IPS-NIHi7 (cell line): Measurements from ENCODE around the gene CDK19.
"Not testable (repeated sequence)": the region's sequence is repeated elsewhere in the genome, so short reads cannot be mapped to it uniquely, and the experiment has no call there.

Experiments used
- DNase-seq: peaks from one replicate; pipeline ENCODE4 v3.0.0; 2012; ENCODE audit warnings: mixed read lengths; ENCODE audit errors: extremely low spot score

Gene CDK19

DNA sequence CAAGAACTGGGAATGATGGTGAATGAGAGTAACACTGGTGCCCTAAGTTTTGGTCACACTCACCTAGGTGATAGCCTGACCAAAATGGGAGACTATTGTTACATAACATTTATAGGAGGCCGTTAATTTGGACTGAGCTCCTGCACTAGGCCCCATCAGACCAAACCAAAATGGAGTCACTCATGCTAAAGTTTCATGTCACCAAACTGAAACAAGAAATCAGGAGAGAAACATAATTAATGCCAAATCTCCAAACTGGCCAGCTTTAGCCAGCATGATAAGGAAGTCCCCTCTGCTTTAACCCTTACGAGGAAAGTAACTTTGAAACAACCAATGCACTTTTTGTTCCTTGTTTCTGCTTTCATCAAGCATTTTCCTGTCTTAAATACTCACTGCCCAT is 227.9 kb downstream of the CDK19 start:
- no peak for DNase-seq

DNA sequence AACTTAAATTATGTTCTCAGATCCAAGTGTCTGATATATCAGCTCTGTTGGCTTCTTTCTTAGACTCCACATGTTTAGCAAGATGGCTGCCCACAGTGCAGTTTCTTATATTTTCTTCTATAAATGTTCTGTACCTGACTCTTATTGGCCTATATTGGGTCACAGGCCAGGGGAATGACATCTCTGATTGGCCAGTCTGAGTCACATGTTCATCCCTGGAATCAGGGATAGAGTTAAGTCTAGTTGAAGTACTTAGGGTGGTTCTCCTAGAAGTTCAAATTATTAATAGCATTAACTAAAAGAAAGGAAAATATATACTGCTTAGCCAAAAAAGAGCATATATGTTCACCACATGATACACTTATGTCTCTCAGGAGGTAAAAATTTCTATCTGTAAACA is 233.6 kb downstream of the CDK19 start:
- no peak for DNase-seq

DNA sequence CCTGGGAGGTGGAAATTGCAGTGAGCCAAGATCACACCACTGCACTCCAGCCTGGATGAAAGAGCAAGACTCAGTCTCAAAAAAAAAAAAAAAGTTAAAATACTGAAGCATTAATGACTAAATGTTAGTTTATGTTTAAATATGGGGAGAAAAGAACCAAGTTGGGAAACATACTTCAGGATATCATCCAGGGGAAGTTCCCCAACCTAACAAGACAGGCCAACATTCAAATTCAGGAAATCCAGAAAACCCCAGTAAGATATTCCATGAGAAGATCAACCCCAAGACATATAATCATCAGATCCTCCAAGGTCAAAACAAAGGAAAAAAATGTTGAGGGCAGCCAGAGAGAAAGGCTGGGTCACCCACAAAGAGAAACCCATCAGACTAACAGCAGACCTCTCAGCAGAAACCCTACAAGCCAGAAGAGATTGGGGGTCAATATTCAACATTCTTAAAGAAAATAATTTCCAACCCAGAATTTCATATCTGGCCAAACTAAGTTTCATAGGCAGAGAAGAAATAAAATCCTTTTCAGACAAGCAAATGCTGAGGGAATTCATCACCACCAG is 237.6 kb downstream of the CDK19 start:
- not testable (repeated sequence) for DNase-seq

DNA sequence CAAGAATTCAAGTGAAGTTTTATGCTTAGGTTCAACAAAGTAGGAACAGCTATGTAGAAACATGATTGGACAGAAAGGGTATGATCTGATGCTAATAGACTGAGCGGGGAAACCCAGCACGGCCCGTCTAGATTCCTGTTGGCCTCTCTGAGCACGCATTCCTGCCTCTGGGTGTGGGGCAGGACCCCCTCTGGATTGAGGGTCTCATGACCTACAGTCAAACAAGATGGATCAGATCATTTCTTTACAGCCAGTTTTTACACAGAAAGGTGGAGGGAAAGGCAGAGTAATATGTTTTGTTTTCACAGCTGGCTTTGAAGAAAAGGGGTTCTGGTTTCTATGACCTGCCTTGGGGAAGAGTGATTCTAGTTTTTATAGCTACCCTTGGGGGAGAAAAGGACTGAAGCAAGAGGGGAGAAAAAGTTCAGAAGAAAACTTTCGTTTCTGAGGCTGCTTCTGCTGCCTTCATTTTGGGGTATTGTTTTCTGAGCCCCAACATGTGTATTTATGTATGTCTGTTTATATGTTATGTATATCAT is 239.3 kb downstream of the CDK19 start:
- no peak for DNase-seq

DNA sequence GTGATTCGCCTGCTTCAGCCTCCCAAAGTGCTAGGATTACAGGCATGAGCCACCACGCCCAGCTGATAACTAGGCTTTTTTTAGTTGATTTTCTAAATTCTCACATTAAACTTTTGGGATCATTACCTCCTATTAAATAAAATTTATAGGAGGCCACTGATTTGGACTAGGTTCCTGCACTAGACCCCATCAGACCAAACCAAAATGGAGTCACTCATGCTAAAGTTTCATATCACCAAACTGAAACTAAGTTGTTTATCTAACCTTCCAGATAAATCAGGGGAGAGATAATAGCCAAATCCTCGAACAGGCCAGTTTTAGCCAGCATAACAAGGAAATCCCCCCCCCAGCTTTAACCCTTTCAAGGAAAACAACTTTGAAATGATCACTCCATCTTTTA is 240.5 kb downstream of the CDK19 start:
- no peak for DNase-seq

DNA sequence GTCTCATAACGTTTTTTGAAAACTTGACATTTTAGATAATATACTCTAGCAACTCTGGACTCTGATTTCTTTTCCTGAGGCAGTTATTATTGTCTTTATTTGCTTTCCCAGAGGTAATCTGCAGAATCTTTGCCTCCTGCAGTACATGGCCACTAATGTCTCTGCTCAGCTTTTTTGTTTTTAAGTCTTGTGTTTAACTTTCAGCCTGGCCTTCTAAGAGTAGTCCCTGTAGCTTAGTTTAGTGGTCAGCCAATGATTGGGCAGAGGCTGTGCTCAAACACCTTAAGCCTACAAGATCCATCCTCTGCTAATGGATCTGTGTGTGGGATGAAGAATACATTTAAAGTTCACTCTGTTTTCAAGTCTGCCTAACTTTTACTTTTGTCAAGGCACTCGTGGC is 241.7 kb downstream of the CDK19 start:
- DNase-seq: no peak

DNA sequence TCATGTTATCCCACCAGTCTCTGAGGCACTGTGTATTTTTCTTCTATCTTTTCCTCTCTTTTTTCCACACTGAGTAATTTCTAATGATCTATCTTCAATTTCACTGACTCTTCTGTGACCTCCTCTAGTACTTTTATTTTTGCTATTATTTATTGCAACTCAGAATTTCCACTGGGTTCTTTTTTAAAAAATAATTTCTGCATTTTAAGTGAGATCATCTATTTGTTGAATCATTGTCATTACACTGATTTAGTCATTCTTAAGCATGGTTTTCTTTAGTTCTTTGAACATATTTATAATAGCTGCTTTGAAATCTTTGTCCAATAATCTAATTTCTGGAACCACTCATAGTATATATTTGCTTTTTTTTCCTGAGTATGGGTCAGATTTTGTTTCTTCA is 242.1 kb downstream of the CDK19 start:
- DNase-seq: no peak

DNA sequence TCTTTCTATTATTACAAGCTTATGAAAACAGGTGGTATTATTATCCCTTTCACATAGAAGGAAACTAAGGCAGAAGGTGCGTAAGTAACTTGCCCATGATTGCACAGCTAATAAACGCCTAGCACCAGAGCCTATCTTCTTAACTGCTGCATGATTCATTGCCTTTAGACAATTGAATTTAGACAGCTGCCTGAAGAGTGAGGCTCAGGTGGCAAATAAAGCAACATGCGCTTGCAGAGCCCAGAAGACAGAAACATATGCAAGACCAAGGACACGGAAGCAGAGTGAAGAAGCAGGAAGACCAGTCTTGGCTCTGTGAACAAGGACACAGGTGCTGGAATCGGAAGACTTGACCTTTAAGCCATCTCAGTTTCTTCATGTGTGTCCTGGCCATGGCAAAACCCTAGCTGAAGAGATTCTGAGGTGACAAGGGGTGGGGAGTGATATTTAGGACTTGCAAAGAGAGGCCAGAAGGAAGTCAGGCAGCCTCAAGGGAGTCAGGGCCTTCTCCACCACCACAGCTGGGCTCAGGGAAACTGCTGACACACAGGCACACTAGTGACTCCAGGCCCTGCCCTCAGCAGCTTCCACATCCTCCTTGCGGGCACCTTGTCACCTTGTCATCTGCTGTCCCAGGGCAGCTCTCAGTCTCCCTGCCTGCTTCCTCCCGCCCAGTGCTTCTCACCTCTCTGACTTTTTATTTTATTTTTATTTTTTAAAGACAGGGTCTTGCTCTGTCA is 247.1 kb downstream of the CDK19 start:
- no peak for DNase-seq

DNA sequence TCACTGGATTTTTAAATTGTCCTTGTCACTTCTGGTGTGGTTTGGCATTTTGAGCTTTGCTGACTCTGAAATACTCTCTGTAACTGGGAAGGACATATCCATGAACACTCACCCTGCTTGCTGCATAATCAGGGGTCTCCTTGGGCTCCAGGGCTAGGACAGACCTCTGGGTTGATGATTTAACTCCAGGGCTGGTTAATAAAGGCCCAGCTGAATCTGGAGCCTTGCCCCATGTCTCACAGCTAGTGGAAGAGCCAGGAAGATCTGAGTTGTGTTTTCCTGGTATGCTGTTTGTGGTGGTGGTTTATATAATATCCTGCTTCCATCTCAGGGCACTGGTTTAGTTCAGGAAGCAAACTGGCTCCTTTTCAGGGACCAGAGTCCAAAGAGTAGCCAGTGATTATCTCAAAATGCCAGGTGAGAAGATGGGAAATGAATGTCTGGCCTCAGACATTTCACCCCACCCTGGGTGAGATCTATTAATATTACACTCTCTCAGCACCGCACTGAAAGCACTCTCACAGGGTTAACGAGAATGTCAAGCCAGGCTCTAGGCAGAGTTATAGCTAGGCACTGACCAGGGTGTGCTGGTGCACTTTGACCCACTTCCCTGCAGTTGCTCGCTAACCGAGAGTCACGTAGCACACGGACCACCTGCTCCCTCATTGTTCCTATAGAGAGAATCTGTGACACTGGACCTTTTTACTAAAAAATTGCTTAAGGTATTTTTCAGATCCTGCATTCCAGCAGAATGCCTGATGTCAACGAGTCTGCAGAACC is 248.7 kb downstream of the CDK19 start:
- DNase-seq: no peak

DNA sequence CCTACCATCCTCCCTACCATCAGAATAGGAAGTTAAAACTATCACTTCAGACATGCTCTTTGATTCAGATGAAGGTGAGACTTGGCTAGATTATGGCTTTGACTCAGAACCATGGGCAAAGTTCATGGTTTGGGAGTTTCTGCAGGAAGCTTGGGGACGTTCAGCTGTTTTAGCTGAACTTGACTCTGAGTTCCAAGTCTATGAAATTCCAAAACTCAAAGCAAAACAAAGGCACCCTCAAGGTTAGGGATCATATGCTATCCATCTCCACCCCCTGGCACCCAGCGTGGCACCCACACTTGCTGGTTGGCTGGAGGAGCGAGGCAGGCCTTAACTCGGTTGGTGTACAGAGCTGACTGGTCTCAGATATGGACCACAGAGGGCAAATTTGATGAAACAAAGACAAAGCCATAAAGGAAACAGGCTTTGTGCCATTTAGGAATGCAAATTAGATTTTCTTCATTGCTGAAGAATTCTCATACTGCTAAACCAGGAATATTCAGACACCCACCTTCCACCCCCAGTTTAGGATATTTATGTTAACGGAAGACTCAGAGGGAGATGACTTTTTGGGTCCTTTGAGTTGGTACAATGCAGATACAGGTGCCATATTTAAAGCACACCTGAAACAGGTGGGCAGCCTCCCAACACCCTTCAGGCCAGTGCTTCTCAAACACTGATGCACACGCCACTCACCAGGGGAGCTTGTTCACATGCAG is 250.4 kb downstream of the CDK19 start:
- no peak for DNase-seq

DNA sequence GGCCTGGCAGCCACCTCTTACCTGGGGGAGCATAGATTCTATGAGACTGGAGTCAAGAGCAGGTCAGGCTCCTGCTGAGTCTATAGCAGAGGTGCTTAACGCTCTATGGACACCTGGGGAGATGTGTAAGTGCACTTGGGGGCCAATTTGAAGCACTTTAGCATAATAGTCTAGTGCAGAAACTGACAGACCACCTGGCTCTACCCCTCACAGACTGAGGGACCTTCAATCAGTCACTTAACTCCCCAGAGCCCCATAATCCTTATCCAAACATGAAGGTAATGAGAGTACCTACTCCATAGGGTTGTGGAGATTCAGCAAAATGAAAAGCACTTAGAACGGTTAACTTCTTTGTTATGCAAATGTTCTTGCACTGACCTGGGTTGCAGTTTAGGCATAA is 251.6 kb downstream of the CDK19 start:
- no peak for DNase-seq

DNA sequence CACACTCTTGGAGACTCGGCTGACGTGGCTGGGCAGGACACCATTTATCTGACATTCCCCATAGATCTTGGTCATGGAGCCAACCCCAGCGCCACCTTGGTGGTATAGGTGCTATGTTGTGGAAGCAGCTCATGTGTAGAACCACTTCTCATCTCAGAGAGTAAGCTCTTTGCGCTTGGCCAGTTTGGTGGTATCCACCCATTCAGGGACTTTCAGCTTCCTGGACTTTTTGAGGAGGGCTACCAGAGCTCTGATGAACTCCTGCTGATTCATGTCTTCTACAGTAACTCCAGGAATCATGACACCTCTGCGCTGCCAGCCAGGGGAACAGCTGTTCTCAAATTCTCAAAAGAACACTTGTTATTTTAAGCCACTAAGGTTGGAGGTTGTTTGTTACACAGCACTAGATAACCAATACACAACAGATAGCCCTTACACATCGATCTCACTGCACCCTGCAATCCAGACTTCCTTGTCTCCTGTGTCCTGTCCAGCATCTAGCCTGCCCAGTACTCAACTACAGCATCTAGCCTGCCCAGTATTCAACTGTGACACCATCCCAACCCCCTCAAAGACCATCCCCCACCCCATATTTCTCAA is 252.9 kb downstream of the CDK19 start:
- DNase-seq: no peak

DNA sequence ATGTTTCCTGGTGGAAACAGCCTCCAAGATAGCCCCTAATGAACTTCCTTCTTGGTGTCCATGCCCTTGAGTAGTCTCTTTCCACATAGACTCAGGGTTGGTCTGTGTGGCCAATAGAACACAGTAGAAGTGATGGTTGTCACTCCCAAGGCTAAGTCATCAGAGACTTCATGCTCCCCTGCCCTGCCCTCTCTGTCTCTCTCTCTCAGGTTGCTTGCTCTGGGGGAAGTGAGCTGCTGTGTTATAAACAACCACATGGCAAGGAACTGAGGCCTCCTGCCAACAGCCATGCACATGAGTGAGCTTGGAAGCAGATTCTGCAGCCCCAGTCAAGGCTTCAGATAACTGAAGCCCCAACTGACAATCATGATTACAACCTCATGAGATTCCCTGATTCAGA is 253.6 kb downstream of the CDK19 start:
- no peak for DNase-seq

DNA sequence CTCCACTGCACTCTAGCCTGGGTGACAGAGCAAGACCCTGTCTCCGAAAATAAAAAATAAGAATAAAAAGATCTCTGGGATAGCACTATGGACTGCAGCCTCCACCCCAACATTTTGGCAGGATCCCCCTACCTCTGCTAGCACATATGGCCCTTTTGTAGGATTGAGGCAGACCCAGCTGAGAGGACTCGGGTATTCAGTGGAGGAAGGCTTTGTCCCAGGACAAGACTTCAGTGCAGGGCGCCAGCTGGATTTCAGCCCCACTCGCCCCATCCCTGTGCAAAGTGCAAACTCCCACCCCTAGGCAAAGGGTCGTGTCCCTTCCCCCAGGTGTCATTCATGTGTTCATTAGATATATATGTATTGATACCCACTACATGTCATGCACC is 254.3 kb downstream of the CDK19 start:
- no peak for DNase-seq

DNA sequence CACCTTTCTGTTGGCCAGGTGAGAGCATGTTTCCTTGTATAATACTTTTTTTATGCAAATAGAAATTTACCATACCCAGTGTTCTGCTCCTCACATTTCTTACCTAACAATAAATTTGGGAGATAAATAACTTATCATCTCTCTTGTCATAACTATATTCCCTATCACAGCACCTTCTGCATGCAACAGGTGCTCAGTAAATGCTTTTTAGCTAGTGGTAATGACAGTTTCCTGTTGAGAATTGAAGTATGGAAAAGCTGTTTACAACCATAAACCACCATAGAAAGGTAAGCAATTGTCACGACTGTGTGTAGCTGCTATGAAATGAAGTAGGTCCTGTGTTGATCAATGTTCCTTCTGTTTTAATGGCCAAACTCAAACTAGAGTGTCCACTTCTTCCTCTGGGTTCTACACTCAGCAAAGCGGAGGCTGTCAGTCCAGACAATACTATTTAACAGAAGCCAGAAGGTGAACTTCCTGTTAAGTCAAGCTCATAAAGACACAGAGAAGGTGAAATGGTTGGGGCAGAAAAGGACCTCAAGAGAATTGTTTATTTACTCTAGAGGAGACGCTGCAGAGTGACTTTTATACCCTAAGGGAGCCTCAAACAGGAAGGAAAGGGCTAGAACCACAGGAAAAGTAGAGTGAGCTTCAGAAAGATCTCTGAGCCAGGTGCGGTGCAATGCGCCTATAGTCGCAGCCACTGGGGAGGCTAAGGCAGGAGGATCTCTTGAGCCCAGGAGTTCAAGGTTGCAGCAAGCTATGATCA is 254.8 kb downstream of the CDK19 start:
- no peak for DNase-seq
